ENCODE measurements around the gene HSPA1L. TPM values are rescaled to one million over a fixed set of nuclear protein-coding genes. Genes with fewer than 3 reads are reported as not detected.
A peak's percentile ranks its signal among the peaks of the same experiment; 100 is the strongest.
"Not testable (repeated sequence)": the region's sequence is repeated elsewhere in the genome, so short reads cannot be mapped to it uniquely, and the experiment has no call there.

The HSPA1L gene
- total RNA-seq, 1 donor from 2014 or later, result 2.8 TPM

GRCh38 chr6:31813465-31813849, 1.6 kb downstream of the HSPA1L start:
- no peak for DNase-seq (ENCODE audit: low spot score)

GRCh38 chr6:31811645-31812044, 3.4 kb downstream of the HSPA1L start:
- no peak for DNase-seq (ENCODE audit: low spot score)

GRCh38 chr6:31808599-31808998, 6.5 kb downstream of the HSPA1L start:
- not testable (repeated sequence) for DNase-seq (ENCODE audit: low spot score)

- DNase-seq (ENCODE audit: low spot score), result peak; percentile 98
Measured at GRCh38 chr6:31806470-31807272, 8.4 kb downstream of the HSPA1L start, which contains the start of gene LSM2. Gene LSM2 (minus strand): TSS chr6:31806966. CDS start chr6:31806757, 209 bp downstream.

- no peak for DNase-seq (ENCODE audit: low spot score)
Measured at GRCh38 chr6:31805939-31806469, 9.1 kb downstream of the HSPA1L start.

GRCh38 chr6:31801031-31801927, 13.8 kb downstream of the HSPA1L start:
- DNase-seq (ENCODE audit: low spot score), result not testable (repeated sequence)

GRCh38 chr6:31799781-31800180, 15.3 kb downstream of the HSPA1L start:
- DNase-seq (ENCODE audit: low spot score), result no peak

GRCh38 chr6:31797588-31797987, 17.5 kb downstream of the HSPA1L start:
- no peak for DNase-seq (ENCODE audit: low spot score)

- DNase-seq (ENCODE audit: low spot score), result no peak
Measured at GRCh38 chr6:31796993-31797385, 18.1 kb downstream of the HSPA1L start.

GRCh38 chr6:31795616-31796298, 19.3 kb downstream of the HSPA1L start, which contains the start of gene VARS1:
Gene VARS1 (minus strand): TSS chr6:31795752. CDS start chr6:31795217, 535 bp downstream.
- DNase-seq (ENCODE audit: low spot score), result peak; percentile 88

- no peak for DNase-seq (ENCODE audit: low spot score)
Measured at GRCh38 chr6:31794866-31795615, 20.0 kb downstream of the HSPA1L start.

GRCh38 chr6:31794294-31794865, 20.7 kb downstream of the HSPA1L start:
- no peak for DNase-seq (ENCODE audit: low spot score)

- DNase-seq (ENCODE audit: low spot score), result not testable (repeated sequence)
Measured at GRCh38 chr6:31793927-31794245, 21.2 kb downstream of the HSPA1L start.

- DNase-seq (ENCODE audit: low spot score), result peak; percentile 32
Measured at GRCh38 chr6:31792761-31793171, 22.3 kb downstream of the HSPA1L start.

GRCh38 chr6:31792090-31792374, 23.1 kb downstream of the HSPA1L start:
- DNase-seq (ENCODE audit: low spot score), result no peak

GRCh38 chr6:31791324-31792089, 23.6 kb downstream of the HSPA1L start:
- peak; percentile 37 for DNase-seq (ENCODE audit: low spot score)

- DNase-seq (ENCODE audit: low spot score), result no peak
Measured at GRCh38 chr6:31785475-31785874, 29.6 kb downstream of the HSPA1L start.

GRCh38 chr6:31784098-31784925, 30.8 kb downstream of the HSPA1L start:
- no peak for DNase-seq (ENCODE audit: low spot score)
